Naive B cell (primary cell): ENCODE results near the gene C5orf46. TPM values are rescaled to one million over a fixed set of nuclear protein-coding genes. Genes with fewer than 3 reads are reported as not detected.

Experiments
- ATAC-seq, 2 donors: fragments of 150-1000 bp; cut with Tn5 transposase; 2 replicates each; pipeline ENCODE4 v1.10.0; 2021; ENCODE audit warnings: low read depth in 2 of 2, mild to moderate bottlenecking in 2 of 2, moderate library complexity in 2 of 2
- DNase-seq: peaks from one replicate; pipeline ENCODE4 v3.0.0; 2022
- H3K27ac Mint-ChIP-seq, 6 donors: one replicate each; pipeline ENCODE4 v1.8.0; 2020 to 2022; ENCODE audit warnings: mild to moderate bottlenecking in 6 of 6, mixed read lengths in 6 of 6, moderate library complexity in 5 of 6, inconsistent platforms in 2 of 6
- H3K27me3 Mint-ChIP-seq, 3 donors: one replicate each; pipeline ENCODE4 v1.8.0; 2021 to 2022; ENCODE audit warnings: mixed read lengths in 3 of 3, mild to moderate bottlenecking in 1 of 3
- H3K36me3 Mint-ChIP-seq, 2 donors: one replicate each; pipeline ENCODE4 v1.8.0; 2020 to 2022; ENCODE audit warnings: mixed read lengths in 2 of 2, inconsistent platforms in 1 of 2, mild to moderate bottlenecking in 1 of 2
- H3K4me1 Mint-ChIP-seq, 3 donors: one replicate each; pipeline ENCODE4 v1.8.0; 2020 to 2022; ENCODE audit warnings: mixed read lengths in 3 of 3, inconsistent platforms in 1 of 3, mild to moderate bottlenecking in 1 of 3, moderate library complexity in 1 of 3
- H3K4me3 Mint-ChIP-seq, 8 donors: one replicate each; pipeline ENCODE4 v1.8.0; 2020 to 2022; ENCODE audit warnings: mild to moderate bottlenecking in 8 of 8, mixed read lengths in 8 of 8, moderate library complexity in 8 of 8, inconsistent platforms in 2 of 8
- H3K9me3 Mint-ChIP-seq, 7 donors: one replicate each; pipeline ENCODE4 v1.8.0; 2020 to 2022; ENCODE audit warnings: mixed read lengths in 7 of 7, mild to moderate bottlenecking in 5 of 7, inconsistent platforms in 2 of 7, moderate library complexity in 1 of 7
- polyA plus RNA-seq, 6 donors: library from polyadenylated mRNA; unstranded; fragments of 300-500 nt; fragmentation: Illumina TruSeq; gene quantifications; one replicate each; pipeline ENCODE4 v1.2.3, GENCODE V29; 2021; ENCODE audit warnings: low read depth in 6 of 6

The C5orf46 gene
- polyA plus RNA-seq, 6 donors from 2014 or later: not detected

DNA sequence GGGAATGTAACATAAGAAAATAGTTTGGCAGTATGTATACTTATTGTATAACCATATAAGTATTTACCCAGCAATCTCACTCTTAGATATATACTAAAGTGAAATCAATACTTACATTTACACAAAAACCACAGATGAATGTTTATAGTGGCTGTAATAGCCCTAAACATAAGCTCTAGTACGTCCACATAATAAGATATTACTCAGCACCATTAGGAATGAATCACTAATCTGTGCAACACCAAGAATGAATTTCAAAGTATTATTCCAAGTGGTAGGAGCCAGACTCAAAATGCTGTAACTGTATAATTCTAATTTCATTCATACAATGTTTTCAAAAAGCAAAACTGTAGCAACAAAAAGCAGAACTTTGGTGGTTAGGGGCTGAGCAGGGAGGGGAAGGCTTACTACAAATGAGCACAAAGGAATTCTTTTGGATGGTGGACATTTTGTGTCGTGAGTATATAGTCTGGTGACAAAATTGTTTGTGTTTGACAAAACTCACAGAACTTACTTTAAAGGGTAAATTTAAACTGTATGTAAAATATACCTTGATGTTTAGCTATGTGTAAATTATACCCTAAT lies 11.9 kb upstream of the C5orf46 start:
- Mint-ChIP-seq H3K4me3 (no peak overlapping the region), H3K36me3 (no peaks in the 10 kb centered on the region), H3K4me1 (no peaks in the 10 kb centered on the region), H3K9me3 (peaks cover 0 to 2% (median 0%) of the 10 kb centered on the region in 7 donors), H3K27me3 (no peaks in the 10 kb centered on the region), H3K27ac (no peak overlapping the region)
- DNase-seq (no peak), ATAC-seq (no peak)

DNA sequence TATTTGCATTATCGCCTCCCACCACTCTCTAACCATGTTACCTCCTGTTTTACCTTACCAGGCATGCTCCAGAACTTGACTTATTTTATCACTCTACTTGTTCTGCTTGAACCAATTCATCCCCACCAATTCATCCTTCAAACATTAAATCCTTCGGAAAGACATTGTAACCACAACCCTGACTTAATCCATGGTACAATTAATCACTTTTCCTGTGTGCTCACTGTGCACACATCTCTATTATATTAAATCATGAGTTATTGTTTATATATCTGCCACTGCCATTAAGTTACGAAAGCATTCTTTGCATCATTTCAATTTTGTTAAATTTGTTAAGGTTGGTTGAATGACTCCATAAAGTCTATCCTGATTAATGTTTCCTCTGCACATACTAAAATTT lies 7.4 kb upstream of the C5orf46 start:
- Mint-ChIP-seq H3K4me1 (no peaks in the 10 kb centered on the region), H3K27me3 (peaks cover 0 to 5% (median 0%) of the 10 kb centered on the region in 3 donors), H3K36me3 (no peaks in the 10 kb centered on the region), H3K4me3 (no peak overlapping the region), H3K9me3 (peaks cover 0 to 3% (median 0%) of the 10 kb centered on the region in 7 donors), H3K27ac (no peak overlapping the region)
- ATAC-seq (no peak), DNase-seq (no peak)

DNA sequence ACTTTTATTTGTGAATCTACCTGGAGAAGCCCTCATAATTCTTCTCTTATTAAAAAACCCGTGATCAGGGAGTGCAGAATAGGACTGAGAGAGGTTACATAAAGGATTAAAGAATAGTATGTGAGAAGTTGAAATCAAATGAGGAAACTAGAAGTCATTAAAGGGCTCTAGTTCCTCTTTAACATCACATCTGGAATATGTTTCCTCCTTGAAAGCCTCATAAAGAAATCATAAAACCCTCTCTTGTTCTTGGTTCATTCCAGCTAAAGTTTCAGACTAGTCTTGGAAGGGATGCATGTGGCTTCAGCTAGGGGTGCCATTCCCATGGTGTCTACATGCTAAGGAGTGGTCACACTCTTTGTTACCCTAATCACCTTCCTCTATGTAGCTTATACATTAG lies 5.7 kb upstream of the C5orf46 start:
- DNase-seq (no peak), ATAC-seq (no peak)
- Mint-ChIP-seq H3K36me3 (no peaks in the 10 kb centered on the region), H3K4me1 (no peaks in the 10 kb centered on the region), H3K27me3 (peaks cover 0 to 5% (median 0%) of the 10 kb centered on the region in 3 donors), H3K27ac (no peak overlapping the region), H3K4me3 (no peak overlapping the region), H3K9me3 (peaks cover 0 to 3% (median 0%) of the 10 kb centered on the region in 7 donors)

- DNase-seq (no peak), ATAC-seq (no peak)
- Mint-ChIP-seq H3K27me3 (peaks cover 0 to 5% (median 0%) of the 10 kb centered on the region in 3 donors), H3K4me3 (no peak overlapping the region), H3K36me3 (no peaks in the 10 kb centered on the region), H3K4me1 (no peaks in the 10 kb centered on the region), H3K27ac (no peak overlapping the region), H3K9me3 (peaks cover 0 to 3% (median 0%) of the 10 kb centered on the region in 7 donors)
Observed at GRCh38 chr5:147911427-147911826, 5.1 kb upstream of the C5orf46 start.

DNA sequence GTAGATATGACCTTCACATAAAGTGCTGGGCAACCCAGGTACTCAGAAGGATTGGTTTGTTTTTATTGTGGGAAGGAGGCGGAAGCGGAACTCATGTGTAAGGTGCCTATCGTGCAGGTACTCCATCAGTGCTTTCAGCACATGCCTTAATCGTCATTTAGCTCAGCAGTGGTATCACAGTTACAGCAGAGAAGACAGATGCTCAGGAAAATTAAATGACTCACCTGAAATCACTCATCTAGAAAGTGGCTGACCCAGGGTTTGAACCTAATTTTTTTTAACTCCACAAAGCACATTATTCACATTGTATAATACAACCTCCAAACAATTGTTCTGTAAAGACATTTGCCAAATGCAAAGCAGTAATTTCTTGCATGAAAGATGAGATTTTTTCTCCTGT lies 2.2 kb downstream of the C5orf46 start:
- DNase-seq (no peak), ATAC-seq (no peak)

GRCh38 chr5:147902609-147903115 lies 3.7 kb downstream of the C5orf46 start:
- H3K4me1 Mint-ChIP-seq: no peaks in the 10 kb centered on the region
- no peaks in the 10 kb centered on the region for H3K27me3 Mint-ChIP-seq
- no peak overlapping the region for H3K27ac Mint-ChIP-seq
- ATAC-seq: no peak
- no peak overlapping the region for H3K4me3 Mint-ChIP-seq
- no peak for DNase-seq
- no peaks in the 10 kb centered on the region for H3K9me3 Mint-ChIP-seq
- no peaks in the 10 kb centered on the region for H3K36me3 Mint-ChIP-seq

More for the DNA sequence above, 2.2 kb downstream of the C5orf46 start:
- Mint-ChIP-seq H3K27me3 (no peaks in the 10 kb centered on the region), H3K27ac (no peak overlapping the region), H3K4me1 (no peaks in the 10 kb centered on the region), H3K4me3 (no peak overlapping the region), H3K36me3 (no peaks in the 10 kb centered on the region), H3K9me3 (no peaks in the 10 kb centered on the region)

- ATAC-seq: no peak
- no peaks in the 10 kb centered on the region for H3K27me3 Mint-ChIP-seq
- H3K4me1 Mint-ChIP-seq: no peaks in the 10 kb centered on the region
Observed at GRCh38 chr5:147901599-147902039, 4.7 kb downstream of the C5orf46 start.

DNA sequence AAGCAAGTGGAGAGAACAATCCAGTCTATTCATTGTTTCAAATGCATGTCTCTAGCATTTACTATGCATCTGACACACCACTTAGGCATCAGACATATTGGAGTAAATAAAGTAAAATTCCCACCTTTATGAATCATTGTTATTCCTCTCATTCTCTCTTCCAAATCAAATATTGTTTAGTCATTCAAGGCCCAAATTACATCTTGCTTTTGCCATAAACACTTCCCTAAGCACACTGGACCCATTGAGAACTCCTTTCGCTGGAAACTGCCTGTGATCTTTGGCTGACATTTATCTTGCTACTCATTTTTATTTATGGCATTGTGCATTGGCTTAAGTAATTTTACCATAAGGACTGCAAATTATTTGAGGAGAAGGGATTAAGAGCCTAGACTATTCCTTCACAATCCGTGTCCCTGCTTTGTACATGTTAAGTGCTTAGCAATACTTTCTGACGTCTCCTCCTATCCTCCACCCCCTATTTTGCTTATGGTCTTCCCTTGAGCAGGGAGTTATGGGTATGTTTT lies 7.4 kb downstream of the C5orf46 start:
- Mint-ChIP-seq H3K4me1 (no peaks in the 10 kb centered on the region), H3K27ac (no peak overlapping the region), H3K9me3 (no peaks in the 10 kb centered on the region), H3K36me3 (no peaks in the 10 kb centered on the region), H3K4me3 (no peak overlapping the region), H3K27me3 (peaks cover 0 to 4% (median 3%) of the 10 kb centered on the region in 3 donors)
- ATAC-seq (no peak), DNase-seq (no peak)

More at GRCh38 chr5:147901599-147902039, 4.7 kb downstream of the C5orf46 start:
- no peak overlapping the region for H3K4me3 Mint-ChIP-seq
- no peak for DNase-seq
- H3K36me3 Mint-ChIP-seq: no peaks in the 10 kb centered on the region
- H3K9me3 Mint-ChIP-seq: no peaks in the 10 kb centered on the region
- no peak overlapping the region for H3K27ac Mint-ChIP-seq

DNA sequence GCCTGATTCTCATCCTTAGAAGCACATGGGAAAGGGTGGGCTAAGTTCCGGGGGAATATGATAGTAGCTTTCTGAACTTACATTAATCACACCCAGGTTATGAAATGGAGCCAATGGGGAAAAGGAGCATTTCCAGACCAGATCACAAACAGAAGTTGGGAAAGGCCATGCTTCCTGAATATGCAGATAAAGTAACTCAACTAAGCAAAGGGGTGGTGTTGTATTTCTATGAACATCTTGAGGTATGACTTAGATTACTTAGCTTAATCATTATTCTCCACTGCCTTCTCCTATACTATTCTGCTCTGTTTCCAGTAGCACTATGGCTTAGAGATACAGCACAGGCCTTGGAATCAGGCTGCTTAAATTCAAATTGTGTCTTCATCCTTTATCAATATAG lies 10.5 kb downstream of the C5orf46 start:
- H3K4me1 Mint-ChIP-seq: no peaks in the 10 kb centered on the region
- H3K9me3 Mint-ChIP-seq: no peaks in the 10 kb centered on the region
- ATAC-seq (no peak), DNase-seq (no peak)
- H3K27ac Mint-ChIP-seq: no peak overlapping the region
- peaks cover 4 to 8% (median 8%) of the 10 kb centered on the region in 3 donors for H3K27me3 Mint-ChIP-seq
- H3K36me3 Mint-ChIP-seq: no peaks in the 10 kb centered on the region
- no peak overlapping the region for H3K4me3 Mint-ChIP-seq

DNA sequence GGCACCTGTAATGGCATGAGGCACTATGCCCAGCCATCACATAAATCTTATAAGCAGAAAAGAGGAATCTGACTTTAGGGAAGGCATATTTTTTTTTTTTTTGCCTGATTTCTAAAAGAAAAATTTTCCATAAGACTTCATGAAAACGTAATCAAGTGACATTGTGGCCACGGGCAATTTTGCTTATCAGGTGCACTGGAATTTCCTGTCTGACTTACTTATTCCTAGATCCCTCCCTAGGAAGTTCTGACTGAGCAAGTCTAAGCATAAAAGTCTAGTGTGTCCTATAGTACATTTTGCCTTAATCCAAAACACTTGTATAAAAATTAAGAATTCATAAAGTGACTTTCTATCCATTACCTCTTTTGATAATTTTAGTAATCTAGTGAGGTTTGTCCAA lies 12.5 kb downstream of the C5orf46 start:
- Mint-ChIP-seq H3K27ac (no peak overlapping the region), H3K36me3 (no peaks in the 10 kb centered on the region), H3K4me3 (no peak overlapping the region), H3K9me3 (no peaks in the 10 kb centered on the region), H3K27me3 (peaks cover 4 to 17% (median 16%) of the 10 kb centered on the region in 3 donors), H3K4me1 (no peaks in the 10 kb centered on the region)
- ATAC-seq (no peak), DNase-seq (no peak)

DNA sequence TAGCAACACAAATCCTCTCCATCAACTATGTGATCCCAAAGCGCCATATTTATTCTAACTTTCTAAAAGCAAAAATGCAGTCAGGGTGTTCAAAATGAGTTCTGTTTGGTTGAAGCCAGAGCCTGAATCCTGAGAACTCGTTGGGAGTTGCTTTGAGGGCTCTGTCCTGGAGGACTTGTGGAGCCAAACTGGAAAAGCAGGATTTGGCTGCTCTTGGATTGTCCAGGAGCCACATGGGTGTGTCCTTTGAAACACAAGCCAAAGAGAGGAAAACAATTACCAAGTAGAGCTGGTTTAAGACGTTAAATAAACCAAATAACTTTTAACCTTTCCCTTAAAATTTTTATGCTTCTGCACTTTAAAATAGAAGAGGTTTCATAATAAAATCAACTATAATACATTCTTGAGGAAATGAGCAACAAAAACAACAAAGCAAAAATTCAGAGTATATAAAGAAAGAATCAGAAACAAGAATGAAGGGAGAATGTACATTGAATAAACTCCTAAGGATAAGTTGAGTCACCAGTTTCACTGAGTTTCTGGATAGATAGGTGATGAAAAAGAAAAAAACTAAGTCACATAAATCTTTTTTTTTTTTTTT lies 13.5 kb downstream of the C5orf46 start:
- Mint-ChIP-seq H3K4me1 (no peaks in the 10 kb centered on the region), H3K4me3 (no peak overlapping the region), H3K27ac (no peak overlapping the region), H3K9me3 (no peaks in the 10 kb centered on the region), H3K27me3 (peaks cover 4 to 17% (median 16%) of the 10 kb centered on the region in 3 donors), H3K36me3 (no peaks in the 10 kb centered on the region)
- ATAC-seq: no peak
- DNase-seq: no peak

- DNase-seq (no peak), ATAC-seq (no peak)
- no peaks in the 10 kb centered on the region for H3K9me3 Mint-ChIP-seq
- peaks cover 0 to 31% (median 14%) of the 10 kb centered on the region in 3 donors for H3K27me3 Mint-ChIP-seq
- H3K27ac Mint-ChIP-seq: no peak overlapping the region
- no peaks in the 10 kb centered on the region for H3K36me3 Mint-ChIP-seq
- H3K4me3 Mint-ChIP-seq: no peak overlapping the region
- no peaks in the 10 kb centered on the region for H3K4me1 Mint-ChIP-seq
Observed at GRCh38 chr5:147887930-147888329, 18.4 kb downstream of the C5orf46 start.

- no peak for ATAC-seq
- H3K4me3 Mint-ChIP-seq: no peak overlapping the region
- no peak overlapping the region for H3K27ac Mint-ChIP-seq
- no peaks in the 10 kb centered on the region for H3K9me3 Mint-ChIP-seq
- no peaks in the 10 kb centered on the region for H3K36me3 Mint-ChIP-seq
- DNase-seq: no peak
- peaks cover 0 to 31% (median 14%) of the 10 kb centered on the region in 3 donors for H3K27me3 Mint-ChIP-seq
- H3K4me1 Mint-ChIP-seq: no peaks in the 10 kb centered on the region
Observed at GRCh38 chr5:147887026-147887627, 19.2 kb downstream of the C5orf46 start.
